ENCODE measurements around the gene GTF2F1.
"Not testable (repeated sequence)": the region's sequence is repeated elsewhere in the genome, so short reads cannot be mapped to it uniquely, and the experiment has no call there.

Gene GTF2F1

GRCh38 chr19:6417713-6418561, 25.0 kb upstream of the GTF2F1 start:
- DNase-seq: no peak

- no peak for DNase-seq
These were observed 23.9 kb upstream of the GTF2F1 start for GRCh38 chr19:6416658-6417405.

- DNase-seq: no peak
These were observed 22.7 kb upstream of the GTF2F1 start for GRCh38 chr19:6415591-6416190.

GRCh38 chr19:6414793-6415590, 22.0 kb upstream of the GTF2F1 start:
- DNase-seq: no peak

- no peak for DNase-seq
These were observed 21.0 kb upstream of the GTF2F1 start for GRCh38 chr19:6413721-6414643.

GRCh38 chr19:6413291-6413690, 20.3 kb upstream of the GTF2F1 start:
- DNase-seq: no peak

GRCh38 chr19:6412447-6413091, 19.6 kb upstream of the GTF2F1 start:
- no peak for DNase-seq

GRCh38 chr19:6412061-6412446, 19.1 kb upstream of the GTF2F1 start:
- DNase-seq: no peak

- DNase-seq: no peak
These were observed 16.4 kb upstream of the GTF2F1 start for GRCh38 chr19:6409346-6409745.

GRCh38 chr19:6406401-6406800, 13.4 kb upstream of the GTF2F1 start:
- DNase-seq: no peak

GRCh38 chr19:6402837-6403608, 10.1 kb upstream of the GTF2F1 start:
- no peak for DNase-seq

GRCh38 chr19:6402058-6402457, 9.1 kb upstream of the GTF2F1 start:
- DNase-seq: no peak

GRCh38 chr19:6400062-6400944, 7.3 kb upstream of the GTF2F1 start:
- DNase-seq: not testable (repeated sequence)

GRCh38 chr19:6396305-6396704, 3.3 kb upstream of the GTF2F1 start:
- no peak for DNase-seq

- no peak for DNase-seq
These were observed 1.9 kb upstream of the GTF2F1 start for GRCh38 chr19:6394831-6395230.

GRCh38 chr19:6393983-6394412, 1.0 kb upstream of the GTF2F1 start:
- DNase-seq: no peak

- no peak for DNase-seq
These were observed 517 bp downstream of the GTF2F1 start for GRCh38 chr19:6392221-6393073.

- no peak for DNase-seq
These were observed 5.6 kb downstream of the GTF2F1 start for GRCh38 chr19:6387372-6387771.
